Measurements from ENCODE around the gene NPAS3. TPM values are rescaled to one million over a fixed set of nuclear protein-coding genes. Genes with fewer than 3 reads are reported as not detected.

Gene NPAS3
- total RNA-seq, 3 donors from 2014 or later = 0.26 TPM; not detected in 2

GRCh38 chr14:33612197-33612505 is 673.5 kb downstream of the NPAS3 start:
- Mint-ChIP-seq H3K27me3 (ENCODE audit: low read depth) (peaks cover 2% of the 10 kb centered on the region), H3K36me3 (ENCODE audit: insufficient read depth) (no peaks in the 10 kb centered on the region), H3K4me3 (no peak overlapping the region), H3K4me1 (ENCODE audit: low read depth) (no peaks in the 10 kb centered on the region), H3K9me3 (no peaks in the 10 kb centered on the region)
- no peak for ATAC-seq
- DNase-seq = no peak

GRCh38 chr14:33617154-33617553 is 678.5 kb downstream of the NPAS3 start:
- ATAC-seq = no peak
- Mint-ChIP-seq H3K4me3 (no peak overlapping the region), H3K36me3 (ENCODE audit: insufficient read depth) (no peaks in the 10 kb centered on the region), H3K4me1 (ENCODE audit: low read depth) (no peaks in the 10 kb centered on the region), H3K9me3 (no peaks in the 10 kb centered on the region), H3K27me3 (ENCODE audit: low read depth) (no peaks in the 10 kb centered on the region)
- no peak for DNase-seq

GRCh38 chr14:33618361-33619105 is 679.9 kb downstream of the NPAS3 start:
- H3K4me3 Mint-ChIP-seq = no peak overlapping the region
- no peaks in the 10 kb centered on the region for H3K4me1 Mint-ChIP-seq (ENCODE audit: low read depth)
- DNase-seq = no peak
- no peaks in the 10 kb centered on the region for H3K36me3 Mint-ChIP-seq (ENCODE audit: insufficient read depth)
- no peaks in the 10 kb centered on the region for H3K9me3 Mint-ChIP-seq
- no peaks in the 10 kb centered on the region for H3K27me3 Mint-ChIP-seq (ENCODE audit: low read depth)
- ATAC-seq = no peak

DNA sequence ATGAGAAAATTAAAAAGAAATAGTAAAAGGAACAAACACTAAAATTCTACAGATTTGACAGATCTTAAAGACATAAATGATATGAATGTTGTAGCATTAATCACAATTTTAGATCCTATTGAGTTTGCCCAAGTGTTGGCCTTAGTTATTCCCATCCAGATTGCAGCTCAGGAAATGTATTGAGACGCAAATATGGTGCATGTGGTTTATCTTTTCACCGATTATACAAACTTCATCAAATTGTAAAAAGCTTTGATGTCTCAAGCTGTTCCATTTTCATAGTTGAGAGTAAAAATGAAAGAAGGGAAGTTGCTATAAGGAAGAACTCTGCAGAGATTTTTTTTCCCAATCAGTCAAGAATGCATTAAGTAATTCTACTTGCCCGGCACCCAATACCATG is 683.8 kb downstream of the NPAS3 start:
- Mint-ChIP-seq H3K4me3 (no peak overlapping the region), H3K4me1 (ENCODE audit: low read depth) (no peaks in the 10 kb centered on the region), H3K9me3 (no peaks in the 10 kb centered on the region), H3K27me3 (ENCODE audit: low read depth) (no peaks in the 10 kb centered on the region), H3K36me3 (ENCODE audit: insufficient read depth) (no peaks in the 10 kb centered on the region)
- DNase-seq = no peak
- no peak for ATAC-seq

DNA sequence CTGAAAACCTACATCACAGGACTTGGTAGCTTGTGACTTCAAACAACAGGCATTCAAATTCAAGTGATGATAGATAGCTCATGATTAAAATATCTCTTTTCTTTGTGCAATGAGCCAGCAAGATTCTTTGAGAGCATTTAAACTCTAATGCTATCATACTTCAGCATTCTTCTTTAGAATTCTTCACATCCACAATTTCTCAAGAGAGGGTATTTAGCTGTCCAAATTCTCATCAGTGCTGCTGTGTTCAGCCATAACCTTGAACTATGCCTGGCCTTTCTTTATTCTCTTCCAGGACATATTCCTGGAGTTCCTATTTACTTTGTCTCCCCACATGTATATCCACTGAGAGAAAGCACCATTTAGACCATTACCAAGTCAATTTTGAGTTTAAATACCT is 691.1 kb downstream of the NPAS3 start:
- ATAC-seq (no peak), DNase-seq (no peak)
- H3K4me1 Mint-ChIP-seq (ENCODE audit: low read depth) = no peaks in the 10 kb centered on the region
- no peaks in the 10 kb centered on the region for H3K27me3 Mint-ChIP-seq (ENCODE audit: low read depth)
- H3K9me3 Mint-ChIP-seq = no peaks in the 10 kb centered on the region
- H3K4me3 Mint-ChIP-seq = no peak overlapping the region
- no peaks in the 10 kb centered on the region for H3K36me3 Mint-ChIP-seq (ENCODE audit: insufficient read depth)

DNA sequence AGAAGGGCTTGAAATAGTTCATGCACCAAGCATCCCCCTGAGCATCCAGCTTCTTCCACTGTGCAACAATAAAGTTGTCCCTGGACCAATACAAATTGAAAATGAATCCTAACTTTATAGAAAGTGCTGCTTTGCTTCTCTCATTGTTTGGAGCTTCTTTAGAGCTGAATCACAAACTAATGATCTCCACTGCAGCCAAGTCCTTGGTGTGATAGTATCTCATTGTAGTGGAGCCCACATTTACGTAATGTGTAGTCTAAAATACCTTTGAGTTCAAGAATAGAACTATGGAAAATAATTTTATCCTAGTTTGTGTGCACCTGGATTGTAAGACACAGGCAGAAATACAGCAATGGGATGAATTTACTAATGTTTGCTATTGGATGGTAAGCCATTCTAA is 692.3 kb downstream of the NPAS3 start:
- ATAC-seq (no peak), DNase-seq (no peak)
- Mint-ChIP-seq H3K4me1 (ENCODE audit: low read depth) (no peaks in the 10 kb centered on the region), H3K9me3 (no peaks in the 10 kb centered on the region), H3K4me3 (no peak overlapping the region), H3K27me3 (ENCODE audit: low read depth) (no peaks in the 10 kb centered on the region), H3K36me3 (ENCODE audit: insufficient read depth) (no peaks in the 10 kb centered on the region)

DNA sequence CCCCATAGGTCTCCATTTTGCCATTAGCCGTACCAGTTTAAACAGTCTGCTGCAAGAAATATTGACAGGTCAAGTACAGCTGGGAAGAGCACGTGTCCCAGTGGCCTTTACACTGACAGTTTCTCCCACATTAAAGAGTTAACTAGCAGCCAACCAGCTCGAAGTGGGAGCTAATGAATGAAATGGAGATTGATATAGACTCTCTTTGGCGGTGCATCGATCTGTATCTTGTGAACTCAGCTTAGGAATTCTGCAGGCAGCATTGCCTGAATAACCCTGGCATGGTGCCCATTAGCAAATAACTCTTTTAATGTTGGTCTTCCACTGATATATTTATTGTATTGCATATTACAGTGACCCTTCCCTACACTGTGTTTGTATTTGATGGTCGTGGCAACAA is 692.8 kb downstream of the NPAS3 start:
- Mint-ChIP-seq H3K36me3 (ENCODE audit: insufficient read depth) (no peaks in the 10 kb centered on the region), H3K4me3 (no peak overlapping the region), H3K27me3 (ENCODE audit: low read depth) (no peaks in the 10 kb centered on the region), H3K9me3 (no peaks in the 10 kb centered on the region), H3K4me1 (ENCODE audit: low read depth) (no peaks in the 10 kb centered on the region)
- no peak for ATAC-seq
- DNase-seq = no peak

- no peaks in the 10 kb centered on the region for H3K27me3 Mint-ChIP-seq (ENCODE audit: low read depth)
- ATAC-seq (no peak), DNase-seq (no peak)
- no peaks in the 10 kb centered on the region for H3K4me1 Mint-ChIP-seq (ENCODE audit: low read depth)
- no peaks in the 10 kb centered on the region for H3K9me3 Mint-ChIP-seq
- no peak overlapping the region for H3K4me3 Mint-ChIP-seq
- no peaks in the 10 kb centered on the region for H3K36me3 Mint-ChIP-seq (ENCODE audit: insufficient read depth)
Measured at GRCh38 chr14:33634631-33635030, 696.0 kb downstream of the NPAS3 start.

GRCh38 chr14:33636716-33637115 is 698.0 kb downstream of the NPAS3 start:
- H3K9me3 Mint-ChIP-seq = no peaks in the 10 kb centered on the region
- no peaks in the 10 kb centered on the region for H3K36me3 Mint-ChIP-seq (ENCODE audit: insufficient read depth)
- DNase-seq (no peak), ATAC-seq (no peak)
- no peak overlapping the region for H3K4me3 Mint-ChIP-seq
- no peaks in the 10 kb centered on the region for H3K4me1 Mint-ChIP-seq (ENCODE audit: low read depth)
- no peaks in the 10 kb centered on the region for H3K27me3 Mint-ChIP-seq (ENCODE audit: low read depth)

DNA sequence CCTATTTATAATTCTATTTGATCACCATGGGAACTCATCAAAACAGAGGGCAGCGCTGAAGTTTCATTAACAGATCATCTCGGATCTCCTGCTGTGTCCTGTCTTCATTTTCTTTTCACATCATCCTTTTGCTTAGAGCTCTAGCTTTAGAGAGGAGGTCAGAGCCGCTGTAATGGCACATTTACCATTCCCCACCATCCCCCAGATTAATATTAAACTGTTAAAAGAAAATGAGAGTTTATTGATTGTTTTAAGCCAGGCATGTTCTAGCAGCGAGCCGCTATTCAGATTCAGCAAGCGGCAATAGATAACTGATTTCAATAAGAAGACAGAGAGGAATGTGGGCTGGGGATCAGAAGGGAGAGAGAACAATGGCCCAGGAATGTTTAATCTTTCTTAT is 703.4 kb downstream of the NPAS3 start:
- ATAC-seq = no peak
- Mint-ChIP-seq H3K9me3 (no peaks in the 10 kb centered on the region), H3K4me1 (ENCODE audit: low read depth) (no peaks in the 10 kb centered on the region), H3K27me3 (ENCODE audit: low read depth) (no peaks in the 10 kb centered on the region), H3K36me3 (ENCODE audit: insufficient read depth) (no peaks in the 10 kb centered on the region), H3K4me3 (no peak overlapping the region)
- DNase-seq = no peak

GRCh38 chr14:33642691-33643244 is 704.1 kb downstream of the NPAS3 start:
- H3K4me1 Mint-ChIP-seq (ENCODE audit: low read depth) = no peaks in the 10 kb centered on the region
- no peak for DNase-seq
- H3K4me3 Mint-ChIP-seq = no peak overlapping the region
- H3K27me3 Mint-ChIP-seq (ENCODE audit: low read depth) = no peaks in the 10 kb centered on the region
- no peak for ATAC-seq
- H3K9me3 Mint-ChIP-seq = no peaks in the 10 kb centered on the region
- no peaks in the 10 kb centered on the region for H3K36me3 Mint-ChIP-seq (ENCODE audit: insufficient read depth)

- no peaks in the 10 kb centered on the region for H3K27me3 Mint-ChIP-seq (ENCODE audit: low read depth)
Measured at GRCh38 chr14:33643426-33644181, 704.9 kb downstream of the NPAS3 start.

GRCh38 chr14:33646692-33647260 is 708.1 kb downstream of the NPAS3 start:
- no peaks in the 10 kb centered on the region for H3K9me3 Mint-ChIP-seq
- no peaks in the 10 kb centered on the region for H3K36me3 Mint-ChIP-seq (ENCODE audit: insufficient read depth)
- no peak overlapping the region for H3K4me3 Mint-ChIP-seq
- no peak for ATAC-seq
- no peak for DNase-seq
- H3K4me1 Mint-ChIP-seq (ENCODE audit: low read depth) = no peaks in the 10 kb centered on the region
- no peaks in the 10 kb centered on the region for H3K27me3 Mint-ChIP-seq (ENCODE audit: low read depth)

More at GRCh38 chr14:33643426-33644181, 704.9 kb downstream of the NPAS3 start:
- DNase-seq (no peak), ATAC-seq (no peak)
- no peaks in the 10 kb centered on the region for H3K9me3 Mint-ChIP-seq
- no peaks in the 10 kb centered on the region for H3K36me3 Mint-ChIP-seq (ENCODE audit: insufficient read depth)
- H3K4me3 Mint-ChIP-seq = no peak overlapping the region
- H3K4me1 Mint-ChIP-seq (ENCODE audit: low read depth) = no peaks in the 10 kb centered on the region

DNA sequence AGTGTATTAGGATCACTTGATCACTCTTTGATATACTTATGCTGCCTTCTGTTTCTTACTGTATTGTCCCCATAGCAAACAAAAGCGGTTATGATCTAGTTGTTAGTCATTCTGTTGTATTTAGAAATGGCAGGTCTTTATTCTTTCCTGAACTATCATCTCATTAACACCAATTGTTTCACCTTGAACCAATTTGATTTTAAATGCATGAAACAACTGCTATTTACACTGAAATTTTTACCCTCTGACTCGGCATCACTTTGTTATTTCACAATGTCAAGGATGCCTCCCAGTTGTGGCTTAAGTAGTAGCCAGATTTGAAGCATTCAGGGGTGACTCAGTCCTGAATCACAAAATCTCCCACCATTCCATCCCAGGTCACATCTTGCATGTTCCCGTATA is 708.7 kb downstream of the NPAS3 start:
- Mint-ChIP-seq H3K4me3 (no peak overlapping the region), H3K36me3 (ENCODE audit: insufficient read depth) (no peaks in the 10 kb centered on the region), H3K27me3 (ENCODE audit: low read depth) (no peaks in the 10 kb centered on the region), H3K9me3 (no peaks in the 10 kb centered on the region), H3K4me1 (ENCODE audit: low read depth) (no peaks in the 10 kb centered on the region)
- DNase-seq (no peak), ATAC-seq (no peak)

DNA sequence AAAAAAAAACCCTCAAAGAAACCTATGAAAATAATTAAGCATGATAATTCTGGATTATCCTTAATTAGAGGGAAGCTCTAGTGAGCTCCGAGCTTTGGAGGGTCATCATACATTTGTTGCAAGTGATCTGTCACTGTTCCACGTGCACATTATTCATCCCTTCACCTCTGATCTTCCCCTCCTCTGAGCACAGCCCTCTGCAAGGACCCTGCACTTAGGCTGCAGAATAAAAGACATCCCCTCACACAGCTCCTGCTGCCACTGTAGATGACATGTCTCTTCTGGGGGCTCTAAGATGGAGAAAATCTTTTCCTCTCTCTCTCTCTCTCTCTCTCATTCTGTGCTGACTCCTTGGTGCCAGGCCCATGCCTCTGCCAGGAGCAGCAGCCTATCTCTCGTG is 711.8 kb downstream of the NPAS3 start:
- no peaks in the 10 kb centered on the region for H3K27me3 Mint-ChIP-seq (ENCODE audit: low read depth)
- no peak for DNase-seq
- ATAC-seq = no peak
- no peaks in the 10 kb centered on the region for H3K36me3 Mint-ChIP-seq (ENCODE audit: insufficient read depth)
- H3K9me3 Mint-ChIP-seq = no peaks in the 10 kb centered on the region
- H3K4me1 Mint-ChIP-seq (ENCODE audit: low read depth) = no peaks in the 10 kb centered on the region
- H3K4me3 Mint-ChIP-seq = no peak overlapping the region

Measured in activated T-cell treated with anti-CD3 and anti-CD28 coated beads, Interleukin-2, amount 50 U/mL, for 4 hours (primary cell).